GM18511 (cell line): ENCODE results near the gene FBXL13.
"Not testable (repeated sequence)": the region's sequence is repeated elsewhere in the genome, so short reads cannot be mapped to it uniquely, and the experiment has no call there.

Source experiments
- ATAC-seq: cut with Tn5 transposase; IDR thresholded peaks from one replicate; pipeline ENCODE4 v1.9.1; 2021; ENCODE audit warnings: mild to moderate bottlenecking, moderate library complexity; ENCODE audit not compliant: unreplicated experiment

Gene FBXL13

GRCh38 chr7:102832674-102833073 lies 241.9 kb downstream of the FBXL13 start:
- no peak for ATAC-seq

DNA sequence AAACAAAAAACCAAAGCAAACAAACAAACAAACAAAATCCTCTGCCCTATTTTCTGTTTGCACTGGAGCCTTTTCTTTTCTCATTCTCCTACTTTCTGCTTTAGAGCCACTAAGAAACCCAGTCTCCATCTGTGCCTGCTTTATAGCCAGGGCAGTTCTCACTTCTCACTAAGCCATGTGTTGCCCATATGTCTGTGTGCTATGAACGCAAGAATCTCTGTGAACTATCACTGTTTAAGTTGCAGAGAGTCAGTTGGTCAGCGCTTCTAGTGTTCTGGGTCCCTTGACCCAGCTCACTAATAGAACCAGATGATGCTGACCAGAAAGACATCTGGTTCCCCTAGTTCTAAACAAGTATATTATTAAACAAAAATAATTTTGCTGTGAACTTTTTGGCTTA lies 244.4 kb downstream of the FBXL13 start:
- ATAC-seq, result no peak

DNA sequence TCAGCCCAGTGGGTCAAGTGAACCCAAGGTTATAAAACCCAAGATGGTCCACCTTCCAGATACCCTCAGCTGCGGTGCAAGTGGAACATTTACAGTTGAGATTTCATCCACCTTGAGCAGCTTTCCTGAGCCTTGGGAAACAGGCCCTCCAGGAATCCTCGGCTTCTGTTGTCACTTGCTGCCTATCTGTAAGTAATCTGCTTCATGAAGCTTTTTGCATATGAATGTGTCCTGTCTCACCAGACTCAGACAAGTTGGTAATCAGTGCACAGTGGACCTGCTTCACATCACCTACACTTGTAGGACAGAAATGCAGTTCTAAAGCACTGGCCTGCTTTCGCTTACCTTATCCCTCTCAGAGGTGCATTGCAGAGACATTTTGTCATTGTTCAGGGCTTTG lies 245.5 kb downstream of the FBXL13 start:
- no peak for ATAC-seq

DNA sequence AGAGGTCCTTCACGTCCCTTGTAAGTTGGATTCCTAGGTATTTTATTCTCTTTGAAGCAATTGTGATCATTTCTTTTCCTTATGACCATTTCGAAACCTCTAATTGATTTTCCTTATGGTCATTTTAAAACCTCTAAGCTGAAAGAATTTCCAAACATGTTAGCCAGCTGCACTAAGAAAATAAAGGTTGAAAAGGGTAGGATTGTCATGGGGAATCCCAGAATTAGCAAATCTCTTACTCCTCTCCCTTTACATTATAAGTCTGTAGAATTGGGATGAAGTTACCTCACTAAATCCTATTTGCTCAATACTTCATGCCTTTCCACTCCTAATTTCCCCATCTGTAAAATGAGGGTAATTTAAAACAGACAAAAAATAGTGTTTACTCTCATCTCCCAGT lies 246.3 kb downstream of the FBXL13 start:
- no peak for ATAC-seq

GRCh38 chr7:102823390-102824119 lies 251.0 kb downstream of the FBXL13 start:
- ATAC-seq, result no peak

DNA sequence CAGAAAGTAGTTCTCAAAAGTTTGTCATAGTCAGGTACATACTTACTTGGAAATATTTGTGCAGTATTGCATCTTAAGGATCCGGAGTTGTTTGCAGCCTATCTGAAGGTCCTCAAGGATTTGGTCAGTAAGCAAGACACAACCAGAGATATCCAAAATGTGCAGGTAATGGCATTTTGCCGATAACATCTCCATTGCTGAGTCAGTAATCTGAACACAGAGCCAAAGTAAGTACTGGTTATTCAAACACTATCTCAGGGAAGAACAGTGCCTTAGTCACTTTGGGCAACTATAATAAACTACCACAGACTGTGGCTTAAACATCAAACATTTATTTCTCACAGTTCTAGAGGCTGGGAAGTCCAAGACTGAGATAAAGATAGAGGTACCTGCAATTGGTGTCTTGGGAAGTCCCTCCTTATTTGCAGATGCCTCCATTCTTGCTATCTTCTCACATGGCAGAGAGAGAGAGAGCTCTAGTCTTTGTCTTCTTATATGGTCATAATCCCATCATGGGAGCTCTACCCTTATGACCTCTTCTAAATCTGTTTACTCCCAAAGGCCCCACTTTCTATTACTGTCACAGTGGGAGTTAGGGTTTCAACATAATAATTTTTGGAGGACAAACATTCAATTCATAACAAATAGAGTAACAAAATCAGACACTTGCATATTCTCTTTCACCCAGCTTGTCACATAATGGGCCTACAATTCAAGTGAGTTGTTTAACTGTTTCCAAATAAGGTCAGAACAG lies 252.4 kb downstream of the FBXL13 start:
- no peak for ATAC-seq

DNA sequence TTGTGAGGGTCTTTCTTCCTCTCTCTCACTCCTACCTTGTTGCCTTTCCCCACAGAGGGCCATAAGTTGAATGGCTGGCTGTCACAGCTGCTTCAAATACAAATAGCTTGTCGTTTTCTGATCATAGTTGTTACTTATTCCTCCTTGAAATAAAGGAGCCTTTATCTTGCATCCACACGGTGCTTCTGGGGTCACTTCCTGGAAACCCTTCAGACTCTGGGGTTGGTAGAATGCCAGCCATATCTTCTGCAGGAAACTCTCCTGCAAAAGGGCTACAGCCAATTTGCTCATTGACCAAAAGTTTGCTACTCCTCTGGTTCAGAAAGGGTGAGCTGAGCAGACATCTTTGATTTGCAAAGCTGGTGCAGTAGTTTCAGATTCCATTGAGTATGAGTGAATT lies 255.4 kb downstream of the FBXL13 start:
- no peak for ATAC-seq

DNA sequence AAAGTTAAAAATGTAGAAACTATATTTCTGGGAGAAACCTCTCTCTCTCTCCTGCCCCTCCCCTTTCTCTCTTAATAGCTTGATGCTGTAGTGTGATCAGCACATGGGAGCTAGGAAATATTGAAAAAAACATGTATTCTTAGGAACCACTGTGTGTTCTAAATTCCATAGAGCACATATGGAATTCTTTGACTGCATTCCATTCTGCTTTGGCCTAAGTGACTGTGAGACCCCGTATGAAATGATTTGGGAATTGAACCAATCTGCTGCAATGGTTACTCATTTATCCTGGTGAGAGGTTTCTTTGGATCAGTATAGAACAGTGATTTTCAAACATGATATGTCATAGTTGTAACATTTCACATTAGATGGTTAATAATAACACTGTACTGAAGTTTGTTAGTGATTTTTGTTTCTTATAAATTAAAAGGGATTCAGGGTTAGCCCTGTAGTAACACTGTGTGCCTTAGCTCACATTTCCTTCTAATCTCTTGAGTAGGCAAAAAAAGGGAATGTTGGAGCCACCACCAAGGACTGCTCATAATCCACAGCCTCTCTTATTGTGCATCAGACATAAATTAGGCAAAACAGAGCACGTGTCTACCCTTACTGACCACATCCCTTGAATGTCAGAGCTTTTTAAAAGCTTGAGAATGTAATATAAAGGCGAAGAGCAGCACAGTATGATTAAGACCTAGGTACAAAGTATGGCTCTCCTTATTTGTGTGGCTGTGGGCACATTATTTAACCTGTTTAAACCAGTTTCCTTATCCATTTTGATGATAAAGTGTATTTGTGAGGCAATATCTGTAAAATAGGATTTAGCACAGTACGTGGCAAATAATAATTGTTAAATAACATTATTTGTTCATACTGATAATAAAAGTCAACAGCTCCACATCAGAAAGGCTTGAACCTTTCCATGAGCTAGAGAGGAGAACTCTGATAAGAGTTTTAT lies 256.7 kb downstream of the FBXL13 start:
- ATAC-seq, result no peak

GRCh38 chr7:102814025-102814471 lies 260.5 kb downstream of the FBXL13 start:
- no peak for ATAC-seq

GRCh38 chr7:102813191-102814024 lies 261.2 kb downstream of the FBXL13 start:
- ATAC-seq, result no peak

DNA sequence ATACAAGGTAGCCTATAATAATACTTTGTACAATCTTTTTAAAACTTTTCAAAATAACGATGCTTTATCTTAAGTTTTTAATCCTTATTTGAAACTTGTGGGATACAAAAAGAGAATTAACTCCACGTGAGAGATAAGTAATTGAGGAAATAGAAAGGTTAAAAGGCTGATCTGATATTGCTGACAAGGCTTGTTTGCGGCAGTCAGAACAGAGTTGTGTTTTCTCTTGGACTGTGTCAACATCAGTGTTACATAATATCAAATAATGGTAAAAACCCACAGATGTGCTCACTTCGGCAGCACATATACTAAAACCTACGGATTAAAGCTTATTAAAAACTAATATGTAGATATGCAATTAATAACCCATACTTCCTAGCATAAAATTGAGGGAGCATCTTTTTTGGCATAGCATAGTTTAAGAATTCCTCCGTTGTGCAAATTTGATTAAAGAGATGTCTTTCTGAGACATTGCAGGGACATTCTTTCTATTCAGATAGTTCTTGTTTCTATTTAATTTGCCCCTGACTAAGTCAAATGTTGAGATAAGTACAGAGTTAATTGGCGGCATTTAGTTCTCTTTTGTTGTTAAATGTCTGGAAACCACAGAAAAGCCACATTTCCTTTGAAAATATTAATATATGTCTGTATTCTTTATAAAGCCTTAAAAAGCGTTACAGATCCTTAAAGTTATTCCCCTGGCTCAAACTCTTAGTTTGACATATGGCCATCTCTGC lies 262.5 kb downstream of the FBXL13 start:
- no peak for ATAC-seq

GRCh38 chr7:102810916-102811315 lies 263.7 kb downstream of the FBXL13 start:
- ATAC-seq, result no peak

- ATAC-seq, result no peak
Observed at GRCh38 chr7:102806613-102807012, 268.0 kb downstream of the FBXL13 start.

DNA sequence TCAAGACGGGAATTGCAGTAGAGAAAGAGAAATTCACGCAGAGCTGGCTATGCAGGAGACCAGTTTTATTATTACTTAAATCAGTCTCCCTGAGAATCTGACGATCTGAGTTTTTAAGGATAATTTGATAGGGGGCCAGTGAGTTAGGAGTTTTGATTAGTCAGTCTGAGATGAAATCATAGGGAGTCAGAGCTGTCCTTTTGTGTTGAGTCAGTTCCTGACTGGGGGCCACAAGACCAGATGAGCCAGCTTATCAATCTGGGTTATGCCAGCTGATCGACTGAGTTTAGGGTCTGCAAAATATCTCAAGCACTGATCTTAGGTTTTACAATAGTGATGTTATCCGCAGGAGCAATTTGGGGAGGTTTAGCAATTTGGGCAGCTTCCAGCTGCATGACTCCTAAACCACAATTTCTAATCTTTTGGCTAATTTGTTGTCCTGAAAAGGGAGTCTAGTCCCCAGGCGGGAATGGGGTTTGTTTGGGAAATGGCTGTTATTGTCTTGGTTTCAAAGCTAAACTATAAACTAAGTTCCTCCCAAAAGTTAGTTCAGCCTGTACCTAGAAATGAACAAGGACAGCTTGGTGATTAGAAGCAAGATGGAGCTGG lies 278.5 kb downstream of the FBXL13 start:
- ATAC-seq, result not testable (repeated sequence)

DNA sequence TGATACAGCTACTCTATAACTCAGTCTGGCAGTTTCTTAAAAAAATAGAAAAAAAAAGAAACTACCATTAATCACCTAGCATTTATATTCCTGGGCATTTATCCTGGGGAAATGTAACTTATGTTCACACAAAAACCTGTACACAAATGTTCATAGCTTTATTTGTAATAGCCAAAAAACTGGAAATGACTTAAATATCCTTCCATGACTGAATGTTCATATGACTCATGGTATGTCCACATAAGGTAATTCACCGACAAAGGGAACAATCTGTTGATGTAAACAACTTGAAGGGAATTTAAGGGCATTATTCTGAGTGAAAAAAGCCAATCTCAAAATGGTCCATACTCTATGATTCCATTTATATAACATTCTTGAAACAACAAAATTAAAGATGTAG lies 280.0 kb downstream of the FBXL13 start:
- not testable (repeated sequence) for ATAC-seq

DNA sequence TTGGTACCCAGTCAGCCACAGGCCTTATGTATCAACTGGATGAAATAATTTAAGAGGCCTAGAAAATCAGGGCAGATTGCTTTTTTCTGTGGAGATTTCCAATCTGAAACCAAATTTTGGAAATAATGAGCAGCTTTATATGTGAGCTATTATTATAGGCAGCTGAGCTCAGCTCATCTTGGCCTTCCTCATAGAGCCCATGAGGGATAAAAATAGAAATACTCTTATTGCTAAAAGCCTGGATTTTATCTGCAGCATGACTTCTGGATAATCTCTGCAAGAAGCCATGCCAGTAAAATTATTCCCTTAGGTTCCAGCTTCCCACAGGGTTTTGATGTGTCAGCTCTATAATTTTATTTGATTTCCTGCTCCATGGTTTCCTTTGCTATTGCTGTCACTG lies 282.8 kb downstream of the FBXL13 start:
- not testable (repeated sequence) for ATAC-seq

DNA sequence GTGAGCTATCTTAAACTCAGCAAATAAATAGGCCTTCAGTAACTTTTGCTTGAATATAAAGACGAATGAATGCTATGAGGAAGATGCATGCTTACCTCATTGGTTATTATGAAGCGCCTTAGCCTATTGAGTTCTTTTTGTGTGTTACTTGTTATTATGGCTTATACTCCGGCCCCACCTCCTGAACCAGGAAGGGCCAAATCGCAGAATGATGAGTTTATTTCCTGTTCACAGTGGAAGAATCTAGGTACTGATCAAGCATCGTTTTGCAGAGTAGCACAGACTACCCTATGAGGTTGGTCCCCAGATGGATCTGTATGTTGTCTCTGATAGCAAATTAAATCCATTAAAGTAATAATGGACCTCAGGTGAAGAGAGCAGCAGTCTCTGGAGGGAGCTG lies 283.2 kb downstream of the FBXL13 start:
- not testable (repeated sequence) for ATAC-seq

GRCh38 chr7:102790364-102791100 lies 284.1 kb downstream of the FBXL13 start:
- ATAC-seq, result not testable (repeated sequence)
